HepG2 (cell line): ENCODE data around the gene C19orf47. TPM values are rescaled to one million over a fixed set of nuclear protein-coding genes. Genes with fewer than 3 reads are reported as not detected.
A peak's percentile ranks its signal among the peaks of the same experiment; 100 is the strongest.

Source experiments
- DNMT1 ChIP-seq: sonication (generic); formaldehyde crosslinking; IDR thresholded peaks from 2 replicates; pipeline ENCODE4 v1.5.1; 2020; ENCODE audit warnings: mild to moderate bottlenecking, missing genetic modification reagents
- FOSL1 ChIP-seq: sonication (generic); formaldehyde crosslinking; IDR thresholded peaks from 2 replicates; pipeline ENCODE4 v1.9.0; 2021; ENCODE audit warnings: missing genetic modification reagents, borderline replicate concordance
- FOXK1 ChIP-seq: sonication (generic); formaldehyde crosslinking; IDR thresholded peaks from 2 replicates; pipeline ENCODE4 v1.4.0; 2020; ENCODE audit warnings: low read depth, missing genetic modification reagents, borderline replicate concordance
- GZF1 ChIP-seq: sonication (generic); formaldehyde crosslinking; IDR thresholded peaks from 2 replicates; pipeline ENCODE4 v1.5.1; 2020; ENCODE audit warnings: mild to moderate bottlenecking, missing genetic modification reagents
- HNF4A ChIP-seq: sonication (generic); formaldehyde crosslinking; IDR thresholded peaks from 2 replicates; pipeline ENCODE4 v1.4.0; 2020; ENCODE audit warnings: missing genetic modification reagents
- MAFF ChIP-seq: IDR thresholded peaks from 2 replicates; pipeline ENCODE4 v1.6.1; 2011; ENCODE audit warnings: low read depth, low read length, improper control_type of control experiment
- NONO ChIP-seq, 2 experiments: fragments of 450-650 bp in 1 of 2; sonication (generic) in 1 of 2; formaldehyde crosslinking in 1 of 2; IDR thresholded peaks in 1 of 2; conservative IDR thresholded peaks in 1 of 2; 2 replicates each; pipeline versions ENCODE4 v1.6.1 to v1.8.0; 2017 to 2022; ENCODE audit warnings: mild to moderate bottlenecking in 1 of 2, missing genetic modification reagents in 1 of 2, moderate library complexity in 1 of 2
- RAD51 ChIP-seq: fragments of 450-650 bp; IDR thresholded peaks from 2 replicates; pipeline ENCODE4 v1.6.1; 2016; ENCODE audit warnings: borderline replicate concordance
- SIX1 ChIP-seq: sonication (generic); formaldehyde crosslinking; IDR thresholded peaks from 2 replicates; pipeline ENCODE4 v1.4.0; 2020; ENCODE audit warnings: missing genetic modification reagents, borderline replicate concordance
- SMAD3 ChIP-seq: sonication (generic); formaldehyde crosslinking; IDR thresholded peaks from 2 replicates; pipeline ENCODE4 v1.4.0; 2020; ENCODE audit warnings: missing genetic modification reagents
- TOE1 ChIP-seq: sonication (generic); formaldehyde crosslinking; IDR thresholded peaks from 2 replicates; pipeline ENCODE4 v1.4.0; 2020; ENCODE audit warnings: mild to moderate bottlenecking, missing genetic modification reagents
- YEATS4 ChIP-seq: sonication (generic); formaldehyde crosslinking; IDR thresholded peaks from 2 replicates; pipeline ENCODE4 v1.4.0; 2020; ENCODE audit warnings: missing genetic modification reagents, borderline replicate concordance
- ZMYM2 ChIP-seq: sonication (generic); formaldehyde crosslinking; IDR thresholded peaks from 2 replicates; pipeline ENCODE4 v1.8.0; 2022; ENCODE audit warnings: mild to moderate bottlenecking, missing genetic modification reagents
- ZNF335 ChIP-seq: sonication (generic); formaldehyde crosslinking; IDR thresholded peaks from 2 replicates; pipeline ENCODE4 v1.4.0; 2020; ENCODE audit warnings: missing genetic modification reagents
- ZNF775 ChIP-seq: sonication (generic); formaldehyde crosslinking; IDR thresholded peaks from 2 replicates; pipeline ENCODE4 v1.4.0; 2020; ENCODE audit warnings: missing genetic modification reagents, mild to moderate bottlenecking, moderate library complexity, borderline replicate concordance
- ZNF776 ChIP-seq: sonication (generic); formaldehyde crosslinking; IDR thresholded peaks from 2 replicates; pipeline ENCODE4 v1.4.0; 2020; ENCODE audit warnings: mild to moderate bottlenecking, missing genetic modification reagents
- ZNF788 ChIP-seq: sonication (generic); formaldehyde crosslinking; IDR thresholded peaks from 2 replicates; pipeline ENCODE4 v1.5.0; 2020; ENCODE audit warnings: mild to moderate bottlenecking, missing genetic modification reagents, borderline replicate concordance
- polyA plus RNA-seq, 8 experiments: library from polyadenylated mRNA; depleted of rRNA in 3 of 8; stranded (reverse) in 7 of 8; unstranded in 1 of 8; fragments of >200 nt; fragmentation: Illumina TruSeq in 4 of 8; extraction: Trizol in 4 of 8; gene quantifications; 2 replicates each; pipeline versions ENCODE4 v1.2.1 to v1.2.3, GENCODE V29; 2011 to 2016; ENCODE audit warnings: low read depth in 4 of 8, missing spikeins in 1 of 8, mixed read lengths in 1 of 8; ENCODE audit not compliant: insufficient read depth in 1 of 8
- total RNA-seq, 5 experiments: library from RNA; depleted of rRNA; stranded (reverse); fragments of >200 nt; fragmentation: Illumina TruSeq; extraction: Trizol; gene quantifications; 2 replicates each; pipeline ENCODE4 v1.2.3, GENCODE V29; 2016; ENCODE audit warnings: low read depth in 1 of 5
- TF ChIP-seq, protein P1 (sequence below): sonication (generic); formaldehyde crosslinking; IDR thresholded peaks from 2 replicates; pipeline ENCODE4 v1.4.0; 2020; ENCODE audit warnings: missing genetic modification reagents
- TF ChIP-seq, protein P2 (sequence below): IDR thresholded peaks from 2 replicates; pipeline ENCODE4 v1.6.1; 2016
- TF ChIP-seq, protein P3 (sequence below): sonication (generic); formaldehyde crosslinking; IDR thresholded peaks from 2 replicates; pipeline ENCODE4 v1.4.0; 2020; ENCODE audit warnings: missing genetic modification reagents, borderline replicate concordance

Gene C19orf47
- total and polyA plus RNA-seq, 2 of the 13 experiments (the other 11 are each of a cell fraction or from before 2014, with no cell fraction given), result 8.1 to 10.6 TPM

DNA sequence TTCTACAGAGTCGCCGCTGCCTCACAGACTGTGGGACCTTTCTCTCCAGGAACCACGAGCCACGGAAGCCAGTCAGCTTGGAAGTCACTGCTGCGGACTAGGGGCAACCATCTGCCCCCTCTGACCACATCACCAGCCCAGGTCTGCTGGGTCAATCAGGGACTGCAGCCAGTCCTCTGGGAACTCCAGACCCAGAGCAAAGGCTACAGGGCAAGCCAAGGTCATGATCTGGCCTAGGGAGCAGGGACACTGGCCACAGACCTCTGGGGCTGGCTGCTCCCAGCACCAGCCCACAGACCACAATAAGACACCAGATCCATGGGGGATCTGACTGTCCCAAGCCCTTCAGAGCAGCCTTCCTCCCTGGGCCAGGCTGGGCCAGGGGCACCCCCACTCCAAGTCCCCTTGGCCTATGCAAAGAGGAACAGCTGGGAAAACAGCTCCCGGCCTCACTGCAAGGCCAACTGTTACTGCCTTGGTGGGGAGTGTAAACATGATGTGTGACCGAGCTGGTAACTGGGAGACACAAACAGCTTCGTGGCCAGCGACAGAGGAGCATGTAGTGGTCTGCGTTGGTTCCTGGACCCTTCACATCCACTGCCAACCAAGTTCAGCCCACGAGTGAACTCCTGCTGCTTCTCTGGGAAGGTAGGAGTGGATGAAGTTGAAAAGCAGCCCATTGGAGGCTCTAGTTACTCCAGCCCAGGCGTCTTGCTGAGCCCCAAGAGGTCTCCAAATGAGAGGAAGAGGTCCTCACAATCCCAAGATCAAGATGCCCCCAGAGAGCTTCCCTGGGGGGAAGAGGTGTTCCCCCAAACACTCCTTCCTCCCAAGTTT, 64.6 kb downstream of the C19orf47 start (continued):
- no peak for TF ChIP-seq ZNF775 (CRISPR knock-in tag)
- no peak for TF ChIP-seq NONO (IDR thresholded peaks at IDR 0.05)
- TF ChIP-seq NONO (CRISPR knock-in tag; conservative IDR thresholded peaks at IDR 0.05), result no peak
- no peak for TF ChIP-seq MAFF
- TF ChIP-seq ZNF776 (CRISPR knock-in tag), result no peak
- no peak for TF ChIP-seq SIX1
- TF ChIP-seq YEATS4 (CRISPR knock-in tag), result 0 out of 2 replicates have a peak, but pooled peaks have one; percentile 50
- TF ChIP-seq FOSL1 (CRISPR knock-in tag), result no peak
- TF ChIP-seq, protein P1, sequence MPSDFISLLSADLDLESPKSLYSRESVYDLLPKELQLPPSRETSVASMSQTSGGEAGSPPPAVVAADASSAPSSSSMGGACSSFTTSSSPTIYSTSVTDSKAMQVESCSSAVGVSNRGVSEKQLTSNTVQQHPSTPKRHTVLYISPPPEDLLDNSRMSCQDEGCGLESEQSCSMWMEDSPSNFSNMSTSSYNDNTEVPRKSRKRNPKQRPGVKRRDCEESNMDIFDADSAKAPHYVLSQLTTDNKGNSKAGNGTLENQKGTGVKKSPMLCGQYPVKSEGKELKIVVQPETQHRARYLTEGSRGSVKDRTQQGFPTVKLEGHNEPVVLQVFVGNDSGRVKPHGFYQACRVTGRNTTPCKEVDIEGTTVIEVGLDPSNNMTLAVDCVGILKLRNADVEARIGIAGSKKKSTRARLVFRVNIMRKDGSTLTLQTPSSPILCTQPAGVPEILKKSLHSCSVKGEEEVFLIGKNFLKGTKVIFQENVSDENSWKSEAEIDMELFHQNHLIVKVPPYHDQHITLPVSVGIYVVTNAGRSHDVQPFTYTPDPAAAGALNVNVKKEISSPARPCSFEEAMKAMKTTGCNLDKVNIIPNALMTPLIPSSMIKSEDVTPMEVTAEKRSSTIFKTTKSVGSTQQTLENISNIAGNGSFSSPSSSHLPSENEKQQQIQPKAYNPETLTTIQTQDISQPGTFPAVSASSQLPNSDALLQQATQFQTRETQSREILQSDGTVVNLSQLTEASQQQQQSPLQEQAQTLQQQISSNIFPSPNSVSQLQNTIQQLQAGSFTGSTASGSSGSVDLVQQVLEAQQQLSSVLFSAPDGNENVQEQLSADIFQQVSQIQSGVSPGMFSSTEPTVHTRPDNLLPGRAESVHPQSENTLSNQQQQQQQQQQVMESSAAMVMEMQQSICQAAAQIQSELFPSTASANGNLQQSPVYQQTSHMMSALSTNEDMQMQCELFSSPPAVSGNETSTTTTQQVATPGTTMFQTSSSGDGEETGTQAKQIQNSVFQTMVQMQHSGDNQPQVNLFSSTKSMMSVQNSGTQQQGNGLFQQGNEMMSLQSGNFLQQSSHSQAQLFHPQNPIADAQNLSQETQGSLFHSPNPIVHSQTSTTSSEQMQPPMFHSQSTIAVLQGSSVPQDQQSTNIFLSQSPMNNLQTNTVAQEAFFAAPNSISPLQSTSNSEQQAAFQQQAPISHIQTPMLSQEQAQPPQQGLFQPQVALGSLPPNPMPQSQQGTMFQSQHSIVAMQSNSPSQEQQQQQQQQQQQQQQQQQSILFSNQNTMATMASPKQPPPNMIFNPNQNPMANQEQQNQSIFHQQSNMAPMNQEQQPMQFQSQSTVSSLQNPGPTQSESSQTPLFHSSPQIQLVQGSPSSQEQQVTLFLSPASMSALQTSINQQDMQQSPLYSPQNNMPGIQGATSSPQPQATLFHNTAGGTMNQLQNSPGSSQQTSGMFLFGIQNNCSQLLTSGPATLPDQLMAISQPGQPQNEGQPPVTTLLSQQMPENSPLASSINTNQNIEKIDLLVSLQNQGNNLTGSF, result no peak
- peak; percentile 61; the same call in 1 of the 2 replicates for TF ChIP-seq ZNF788 (CRISPR knock-in tag)
- TF ChIP-seq ZNF335 (CRISPR knock-in tag), result 0 out of 2 replicates have a peak, but pooled peaks have one; percentile 39
- no peak for TF ChIP-seq TOE1
- peak; percentile 87; the same call in 1 of the 2 replicates for TF ChIP-seq DNMT1 (CRISPR knock-in tag)
- TF ChIP-seq, protein P2, sequence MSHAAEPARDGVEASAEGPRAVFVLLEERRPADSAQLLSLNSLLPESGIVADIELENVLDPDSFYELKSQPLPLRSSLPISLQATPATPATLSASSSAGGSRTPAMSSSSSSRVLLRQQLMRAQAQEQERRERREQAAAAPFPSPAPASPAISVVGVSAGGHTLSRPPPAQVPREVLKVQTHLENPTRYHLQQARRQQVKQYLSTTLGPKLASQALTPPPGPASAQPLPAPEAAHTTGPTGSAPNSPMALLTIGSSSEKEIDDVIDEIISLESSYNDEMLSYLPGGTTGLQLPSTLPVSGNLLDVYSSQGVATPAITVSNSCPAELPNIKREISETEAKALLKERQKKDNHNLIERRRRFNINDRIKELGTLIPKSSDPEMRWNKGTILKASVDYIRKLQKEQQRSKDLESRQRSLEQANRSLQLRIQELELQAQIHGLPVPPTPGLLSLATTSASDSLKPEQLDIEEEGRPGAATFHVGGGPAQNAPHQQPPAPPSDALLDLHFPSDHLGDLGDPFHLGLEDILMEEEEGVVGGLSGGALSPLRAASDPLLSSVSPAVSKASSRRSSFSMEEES (CRISPR knock-in tag), result no peak
- TF ChIP-seq, protein P3, sequence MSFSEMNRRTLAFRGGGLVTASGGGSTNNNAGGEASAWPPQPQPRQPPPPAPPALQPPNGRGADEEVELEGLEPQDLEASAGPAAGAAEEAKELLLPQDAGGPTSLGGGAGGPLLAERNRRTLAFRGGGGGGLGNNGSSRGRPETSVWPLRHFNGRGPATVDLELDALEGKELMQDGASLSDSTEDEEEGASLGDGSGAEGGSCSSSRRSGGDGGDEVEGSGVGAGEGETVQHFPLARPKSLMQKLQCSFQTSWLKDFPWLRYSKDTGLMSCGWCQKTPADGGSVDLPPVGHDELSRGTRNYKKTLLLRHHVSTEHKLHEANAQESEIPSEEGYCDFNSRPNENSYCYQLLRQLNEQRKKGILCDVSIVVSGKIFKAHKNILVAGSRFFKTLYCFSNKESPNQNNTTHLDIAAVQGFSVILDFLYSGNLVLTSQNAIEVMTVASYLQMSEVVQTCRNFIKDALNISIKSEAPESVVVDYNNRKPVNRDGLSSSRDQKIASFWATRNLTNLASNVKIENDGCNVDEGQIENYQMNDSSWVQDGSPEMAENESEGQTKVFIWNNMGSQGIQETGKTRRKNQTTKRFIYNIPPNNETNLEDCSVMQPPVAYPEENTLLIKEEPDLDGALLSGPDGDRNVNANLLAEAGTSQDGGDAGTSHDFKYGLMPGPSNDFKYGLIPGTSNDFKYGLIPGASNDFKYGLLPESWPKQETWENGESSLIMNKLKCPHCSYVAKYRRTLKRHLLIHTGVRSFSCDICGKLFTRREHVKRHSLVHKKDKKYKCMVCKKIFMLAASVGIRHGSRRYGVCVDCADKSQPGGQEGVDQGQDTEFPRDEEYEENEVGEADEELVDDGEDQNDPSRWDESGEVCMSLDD, result no peak
- no peak for TF ChIP-seq SMAD3 (CRISPR knock-in tag)
- TF ChIP-seq FOXK1 (CRISPR knock-in tag), result peak; percentile 79; the same call in 1 of the 2 replicates
- peak; percentile 96 for TF ChIP-seq HNF4A
- TF ChIP-seq ZMYM2, result peak; percentile 86
- TF ChIP-seq RAD51, result no peak
- TF ChIP-seq GZF1, result no peak
